Muscle of arm (tissue), 12 donors: ENCODE measurements around the gene PTPN13. TPM values are rescaled to one million over a fixed set of nuclear protein-coding genes. Genes with fewer than 3 reads are reported as not detected.

Source experiments
- polyA plus RNA-seq, 12 donors: library from polyadenylated mRNA; unstranded; fragments of 120-200 nt; gene quantifications; one replicate each; pipeline ENCODE4 v1.2.1, GENCODE V29; 2013; ENCODE audit not compliant: insufficient read length in 12 of 12

Gene PTPN13
- polyA plus RNA-seq, 12 donors, result 2.8 to 42.5 (median 4.5) TPM; not detected in 1

Other genes starting within 250 kb of the PTPN13 start
- gene MAPK10, start 234.3 kb upstream of the PTPN13 start, polyA plus RNA-seq, result 10 to 100 TPM in 2 of 12 donors, 1 to 10 TPM in 9, not detected in 1; 1.6 to 16.3 (median 4.6) TPM